Naive thymus-derived CD8-positive, alpha-beta T cell (primary cell): Measurements from ENCODE around the gene ELOVL2. TPM values are rescaled to one million over a fixed set of nuclear protein-coding genes. Genes with fewer than 3 reads are reported as not detected.

Experiments used
- ATAC-seq, 2 donors: fragments of 150-1000 bp; cut with Tn5 transposase in 1 of 2; sonication (Bioruptor Pico), chemical (Tn5 transposase) in 1 of 2; 1 replicate in 1 of 2; 2 replicates in 1 of 2; pipeline ENCODE4 v1.10.0; 2021; ENCODE audit warnings: mild to moderate bottlenecking in 2 of 2, moderate library complexity in 2 of 2
- POLR2A ChIA-PET: fragments of 350-600 bp; sonication (Branson Sonifier 250); formaldehyde crosslinking; loops from one replicate; lab custom pipeline; 2021; ENCODE audit warnings: antibody characterized with exemption; lab: Charles Lee
- DNase-seq, 10 donors: peaks; one replicate each; pipeline versions ENCODE4 v3.0.0 to v3.0.0-alpha.2; 2020 to 2022
- H3K27ac Mint-ChIP-seq, 10 donors: one replicate each; pipeline ENCODE4 v1.8.0; 2020 to 2022; ENCODE audit warnings: mild to moderate bottlenecking in 10 of 10, mixed read lengths in 10 of 10, moderate library complexity in 4 of 10, inconsistent platforms in 1 of 10
- H3K27me3 Mint-ChIP-seq, 5 donors: one replicate each; pipeline ENCODE4 v1.8.0; 2021 to 2022; ENCODE audit warnings: mixed read lengths in 5 of 5
- H3K36me3 Mint-ChIP-seq, 3 donors: one replicate each; pipeline ENCODE4 v1.8.0; 2020 to 2022; ENCODE audit warnings: mixed read lengths in 3 of 3, mild to moderate bottlenecking in 2 of 3, inconsistent platforms in 1 of 3
- H3K4me1 Mint-ChIP-seq, 4 donors: one replicate each; pipeline ENCODE4 v1.8.0; 2021 to 2022; ENCODE audit warnings: mixed read lengths in 4 of 4
- H3K4me3 Mint-ChIP-seq, 10 donors: one replicate each; pipeline ENCODE4 v1.8.0; 2020 to 2022; ENCODE audit warnings: mild to moderate bottlenecking in 10 of 10, mixed read lengths in 10 of 10, moderate library complexity in 6 of 10, inconsistent platforms in 1 of 10
- H3K9me3 Mint-ChIP-seq, 9 donors: one replicate each; pipeline ENCODE4 v1.8.0; 2020 to 2022; ENCODE audit warnings: mixed read lengths in 9 of 9, mild to moderate bottlenecking in 3 of 9, inconsistent platforms in 1 of 9, moderate library complexity in 1 of 9
- polyA plus RNA-seq, 3 donors: library from polyadenylated mRNA; unstranded; fragments of 300-500 nt; fragmentation: Illumina TruSeq; gene quantifications; one replicate each; pipeline ENCODE4 v1.2.3, GENCODE V29; 2021
- total RNA-seq, 8 experiments: library from RNA in 2 of 8; stranded (reverse) in 2 of 8; gene quantifications; one replicate each; pipeline ENCODE4 v1.2.3 and lab custom pipeline; 2021 to 2026

ELOVL2 gene
- total and polyA plus RNA-seq, 5 experiments from 2014 or later = not detected

DNA sequence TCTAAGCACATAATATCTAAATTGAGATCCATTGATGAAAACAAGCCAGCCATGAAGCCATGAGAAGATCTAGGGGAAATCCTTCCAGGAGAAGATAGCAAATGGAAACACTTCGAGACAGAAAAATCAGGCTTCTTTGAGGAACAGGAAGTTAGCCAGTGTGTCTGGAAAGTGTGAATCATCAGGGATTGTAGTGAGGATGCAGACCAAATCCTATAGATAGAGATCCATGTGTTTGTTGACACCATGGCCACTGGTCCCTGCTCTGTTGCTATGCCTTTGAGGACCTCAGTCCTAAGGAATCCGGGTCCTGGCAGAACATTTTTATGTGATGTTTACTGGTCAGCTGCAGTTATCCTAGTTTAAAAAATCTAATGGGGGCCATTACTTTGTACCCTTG lies 6.6 kb upstream of the ELOVL2 start:
- Mint-ChIP-seq H3K9me3 (no peaks in the 10 kb centered on the region), H3K36me3 (no peaks in the 10 kb centered on the region), H3K27ac (no peak overlapping the region), H3K27me3 (peaks cover 29 to 60% (median 48%) of the 10 kb centered on the region in 5 donors), H3K4me3 (no peak overlapping the region), H3K4me1 (no peaks in the 10 kb centered on the region)
- DNase-seq (no peak), ATAC-seq (no peak)
- POLR2A ChIA-PET = no interaction called here

GRCh38 chr6:11044712-11045167 lies 635 bp upstream of the ELOVL2 start:
- ATAC-seq = no peak
- H3K4me1 Mint-ChIP-seq = peaks cover 6 to 16% (median 13%) of the 10 kb centered on the region in 4 donors
- POLR2A ChIA-PET = no interaction called here
- peaks cover 0 to 4% (median 0%) of the 10 kb centered on the region in 9 donors for H3K9me3 Mint-ChIP-seq
- peaks cover 0 to 8% (median 4%) of the 10 kb centered on the region in 3 donors for H3K36me3 Mint-ChIP-seq
- no peak overlapping the region for H3K27ac Mint-ChIP-seq
- H3K4me3 Mint-ChIP-seq = peak overlapping the region; percentile 67 to 83 (median 76)
- H3K27me3 Mint-ChIP-seq = peaks cover 47 to 73% (median 65%) of the 10 kb centered on the region in 5 donors
- DNase-seq = no peak

DNA sequence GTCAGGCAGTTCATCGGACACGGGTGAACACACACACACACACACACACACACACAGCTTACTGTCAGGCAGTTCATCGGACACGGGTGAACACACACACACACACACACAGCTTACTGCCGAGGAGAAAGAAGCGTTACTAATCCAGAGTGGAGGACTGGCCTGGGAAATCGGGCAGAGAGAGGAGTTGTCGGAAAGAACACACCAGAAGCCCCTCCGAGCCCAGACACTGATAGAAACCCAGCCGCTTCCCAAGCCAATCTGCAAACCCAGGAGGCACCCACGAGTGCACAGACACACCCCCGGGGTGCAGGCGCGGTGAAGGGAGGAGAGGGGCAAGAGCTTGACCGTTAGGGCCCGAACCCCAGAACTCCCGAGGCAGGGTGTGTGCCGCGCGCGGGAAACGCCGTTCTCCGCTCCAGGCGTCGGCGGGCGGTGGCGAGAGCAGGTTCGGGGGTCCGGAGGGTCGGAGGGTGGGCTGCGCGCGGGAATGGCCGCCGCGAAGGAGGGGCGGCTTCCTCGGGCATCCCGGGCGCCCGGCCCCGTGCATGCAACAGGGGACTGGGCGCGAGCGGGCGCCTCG lies 636 bp downstream of the ELOVL2 start:
- DNase-seq (peak in 2 of 10 donors; percentile 6 to 7), ATAC-seq (peak in 1 of 2 donors; percentile 21)
- Mint-ChIP-seq H3K4me1 (peaks cover 6 to 16% (median 13%) of the 10 kb centered on the region in 4 donors), H3K9me3 (peaks cover 0 to 4% (median 0%) of the 10 kb centered on the region in 9 donors), H3K27me3 (peaks cover 42 to 71% (median 63%) of the 10 kb centered on the region in 5 donors), H3K4me3 (peak overlapping the region; percentile 45 to 89 (median 70)), H3K36me3 (peaks cover 0 to 8% (median 4%) of the 10 kb centered on the region in 3 donors), H3K27ac (no peak overlapping the region)
- POLR2A ChIA-PET = no interaction called here

- H3K4me1 Mint-ChIP-seq = peaks cover 6 to 16% (median 13%) of the 10 kb centered on the region in 4 donors
- peak overlapping the region in 1 of 10 donors; percentile 15 for H3K27ac Mint-ChIP-seq
- peaks cover 39 to 65% (median 59%) of the 10 kb centered on the region in 5 donors for H3K27me3 Mint-ChIP-seq
- DNase-seq (peak in 1 of 10 donors; percentile 2), ATAC-seq (no peak)
- POLR2A ChIA-PET = no interaction called here
- H3K9me3 Mint-ChIP-seq = peaks cover 0 to 4% (median 0%) of the 10 kb centered on the region in 9 donors
- peaks cover 0 to 8% (median 4%) of the 10 kb centered on the region in 3 donors for H3K36me3 Mint-ChIP-seq
- peak overlapping the region; percentile 45 to 89 (median 70) for H3K4me3 Mint-ChIP-seq
Measured at GRCh38 chr6:11042750-11043377, 1.2 kb downstream of the ELOVL2 start.

GRCh38 chr6:11042025-11042749 lies 1.9 kb downstream of the ELOVL2 start:
- Mint-ChIP-seq H3K27ac (no peak overlapping the region), H3K27me3 (peaks cover 40 to 63% (median 55%) of the 10 kb centered on the region in 5 donors), H3K4me3 (peak overlapping the region in 6 of 10 donors; percentile 7 to 75 (median 28)), H3K36me3 (peaks cover 0 to 8% (median 4%) of the 10 kb centered on the region in 3 donors), H3K9me3 (peaks cover 0 to 4% (median 0%) of the 10 kb centered on the region in 9 donors), H3K4me1 (peaks cover 6 to 16% (median 13%) of the 10 kb centered on the region in 4 donors)
- DNase-seq (no peak), ATAC-seq (no peak)
- POLR2A ChIA-PET = no interaction called here

DNA sequence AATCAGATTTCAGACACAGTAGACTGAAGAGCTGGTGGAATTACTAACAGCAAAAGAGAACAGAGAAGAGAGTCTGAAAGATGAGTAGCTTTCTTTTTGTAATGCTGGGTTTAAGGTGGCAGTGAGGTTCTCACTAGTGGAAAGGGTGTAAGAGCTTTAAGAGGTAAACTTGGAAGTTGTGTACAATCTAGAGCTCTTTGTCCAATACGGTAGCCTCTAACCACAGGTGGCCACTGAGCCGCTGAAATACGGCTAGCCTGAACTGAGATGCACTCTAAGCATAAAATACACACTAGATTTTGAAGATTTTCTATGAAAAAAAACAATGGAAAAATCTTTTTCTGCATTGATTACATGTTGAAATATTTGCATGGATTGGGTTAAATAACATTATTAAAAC lies 4.0 kb downstream of the ELOVL2 start:
- Mint-ChIP-seq H3K9me3 (peaks cover 0 to 4% (median 0%) of the 10 kb centered on the region in 9 donors), H3K27ac (no peak overlapping the region), H3K4me3 (no peak overlapping the region), H3K27me3 (peaks cover 40 to 64% (median 55%) of the 10 kb centered on the region in 5 donors), H3K36me3 (peaks cover 0 to 8% (median 4%) of the 10 kb centered on the region in 3 donors), H3K4me1 (peaks cover 6 to 16% (median 13%) of the 10 kb centered on the region in 4 donors)
- no peak for DNase-seq
- POLR2A ChIA-PET = no interaction called here
- no peak for ATAC-seq

DNA sequence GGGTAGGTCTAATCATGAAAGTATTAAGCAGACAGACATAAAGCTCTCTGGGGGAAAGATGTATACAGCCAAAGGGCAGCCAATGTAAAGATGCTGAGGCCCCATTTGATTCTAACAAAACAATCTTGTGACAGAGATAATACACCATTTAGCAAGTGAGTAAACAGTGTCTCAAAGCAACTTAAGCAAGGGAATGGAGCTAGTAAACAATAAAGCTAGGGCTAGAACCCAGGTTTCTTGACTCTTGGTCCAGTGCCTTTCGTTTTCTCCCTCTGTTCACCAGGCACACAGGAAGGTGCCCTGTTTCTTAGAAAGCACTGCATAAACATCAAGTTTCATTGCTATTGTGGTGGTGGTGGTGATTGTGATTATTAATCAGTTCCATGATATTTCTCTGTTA lies 5.1 kb downstream of the ELOVL2 start:
- Mint-ChIP-seq H3K4me1 (peaks cover 6 to 10% (median 8%) of the 10 kb centered on the region in 4 donors), H3K27me3 (peaks cover 38 to 61% (median 55%) of the 10 kb centered on the region in 5 donors), H3K4me3 (no peak overlapping the region), H3K27ac (no peak overlapping the region), H3K36me3 (peaks cover 0 to 8% (median 0%) of the 10 kb centered on the region in 3 donors), H3K9me3 (no peaks in the 10 kb centered on the region)
- POLR2A ChIA-PET = no interaction called here
- DNase-seq (no peak), ATAC-seq (no peak)

DNA sequence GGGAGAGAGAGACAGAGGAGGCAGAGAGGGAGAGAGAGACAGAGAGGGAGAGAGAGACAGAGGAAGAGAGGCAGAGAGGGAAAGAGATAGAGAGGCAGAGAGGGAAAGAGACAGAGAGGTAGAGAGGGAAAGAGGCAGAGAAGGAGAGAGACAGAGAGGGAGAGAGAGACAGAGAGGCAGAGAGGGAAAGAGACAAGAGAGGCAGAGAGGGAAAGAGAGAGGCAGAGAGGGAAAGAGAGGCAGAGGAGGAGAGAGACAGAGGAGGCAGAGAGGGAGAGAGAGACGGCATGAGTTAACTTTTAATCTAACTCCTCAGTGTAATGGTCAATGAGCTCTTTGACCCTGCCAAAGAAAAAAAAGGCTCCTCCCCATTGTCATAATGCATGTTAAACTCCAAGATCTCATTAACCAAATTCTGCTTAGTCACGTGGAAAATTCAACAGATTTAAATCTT lies 7.1 kb downstream of the ELOVL2 start:
- Mint-ChIP-seq H3K36me3 (no peaks in the 10 kb centered on the region), H3K4me3 (no peak overlapping the region), H3K27me3 (peaks cover 34 to 53% (median 44%) of the 10 kb centered on the region in 5 donors), H3K4me1 (no peaks in the 10 kb centered on the region), H3K9me3 (no peaks in the 10 kb centered on the region), H3K27ac (no peak overlapping the region)
- DNase-seq (no peak), ATAC-seq (no peak)
- POLR2A ChIA-PET = no interaction called here

DNA sequence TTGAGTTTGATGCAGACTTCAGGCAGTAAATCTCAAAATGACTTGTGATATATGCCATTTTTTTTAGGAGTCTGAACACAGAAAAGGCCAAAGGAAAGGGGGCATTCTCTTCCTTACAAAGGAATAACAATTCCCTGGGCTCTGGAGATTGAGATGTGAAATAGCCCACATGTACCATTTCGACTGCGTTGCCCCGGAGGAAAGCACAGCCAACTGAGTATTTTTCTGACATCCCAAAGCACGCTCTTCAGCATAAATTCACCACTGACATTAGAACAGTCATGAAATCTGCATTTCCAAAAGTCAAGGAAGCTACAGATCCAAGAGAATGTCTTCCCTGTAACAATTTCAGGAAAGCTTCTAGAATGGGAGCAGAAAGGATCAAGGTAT lies 7.8 kb downstream of the ELOVL2 start:
- POLR2A ChIA-PET = no interaction called here
- ATAC-seq (no peak), DNase-seq (no peak)
- H3K36me3 Mint-ChIP-seq = no peaks in the 10 kb centered on the region
- peaks cover 31 to 53% (median 43%) of the 10 kb centered on the region in 5 donors for H3K27me3 Mint-ChIP-seq
- no peak overlapping the region for H3K4me3 Mint-ChIP-seq
- no peaks in the 10 kb centered on the region for H3K9me3 Mint-ChIP-seq
- H3K4me1 Mint-ChIP-seq = no peaks in the 10 kb centered on the region
- H3K27ac Mint-ChIP-seq = no peak overlapping the region

DNA sequence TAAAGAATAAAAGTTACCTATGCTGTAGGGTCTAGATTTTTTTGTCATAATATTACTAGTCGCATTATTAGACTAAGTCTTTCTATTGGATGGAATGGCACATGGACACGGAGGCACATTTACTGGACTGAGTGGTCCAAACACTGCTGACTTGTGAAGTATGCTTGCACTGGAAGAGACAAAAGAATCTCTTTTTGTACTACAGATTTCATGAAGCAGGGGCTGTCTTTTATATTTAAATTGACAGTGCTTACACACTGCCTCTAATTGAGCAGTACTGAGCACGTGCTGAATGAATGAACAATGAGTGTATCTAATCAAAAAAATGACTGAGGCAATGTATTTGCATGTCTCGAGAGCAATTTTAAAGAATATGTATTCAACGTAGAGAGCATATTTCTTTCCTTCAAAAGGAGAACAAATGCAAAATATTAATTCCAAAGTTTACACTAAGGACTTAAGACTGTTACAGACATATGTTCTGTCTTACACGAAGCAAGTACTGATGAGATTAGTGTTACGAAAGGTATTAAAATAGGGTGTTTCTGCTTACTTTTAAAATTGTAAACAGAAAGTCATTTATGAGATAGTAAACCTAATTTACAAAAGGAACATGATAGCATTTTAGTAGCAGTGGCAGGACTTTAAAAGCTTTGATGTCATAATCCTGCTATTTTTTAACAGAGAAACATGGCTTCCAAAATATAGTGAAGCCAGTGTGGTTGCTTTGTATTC lies 8.3 kb downstream of the ELOVL2 start:
- ATAC-seq (no peak), DNase-seq (no peak)
- POLR2A ChIA-PET = no interaction called here
- no peaks in the 10 kb centered on the region for H3K9me3 Mint-ChIP-seq
- H3K27ac Mint-ChIP-seq = no peak overlapping the region
- H3K27me3 Mint-ChIP-seq = peaks cover 30 to 51% (median 42%) of the 10 kb centered on the region in 5 donors
- no peaks in the 10 kb centered on the region for H3K36me3 Mint-ChIP-seq
- no peak overlapping the region for H3K4me3 Mint-ChIP-seq
- no peaks in the 10 kb centered on the region for H3K4me1 Mint-ChIP-seq

DNA sequence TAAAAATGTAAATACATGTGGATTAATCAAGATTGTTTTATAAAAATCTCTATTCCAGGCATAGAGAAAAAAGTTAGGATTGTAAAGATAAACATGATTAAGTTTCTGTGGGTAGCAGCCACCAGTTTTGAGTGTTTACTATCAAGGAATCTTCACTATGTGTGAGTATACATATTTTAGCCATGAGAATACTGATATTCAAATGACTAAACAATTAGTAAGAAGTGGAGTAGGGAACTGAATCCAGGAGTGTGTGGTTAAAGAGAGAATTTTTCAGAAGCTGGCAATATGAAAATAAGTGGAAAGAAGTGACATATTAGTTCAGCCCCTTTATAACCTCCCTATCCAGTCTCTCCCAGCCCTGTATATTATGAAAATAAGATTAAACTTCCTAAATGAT lies 10.3 kb downstream of the ELOVL2 start:
- Mint-ChIP-seq H3K9me3 (no peaks in the 10 kb centered on the region), H3K4me3 (no peak overlapping the region), H3K27ac (no peak overlapping the region), H3K27me3 (peaks cover 28 to 40% (median 33%) of the 10 kb centered on the region in 5 donors), H3K36me3 (no peaks in the 10 kb centered on the region), H3K4me1 (no peaks in the 10 kb centered on the region)
- ATAC-seq = no peak
- POLR2A ChIA-PET = no interaction called here
- no peak for DNase-seq

DNA sequence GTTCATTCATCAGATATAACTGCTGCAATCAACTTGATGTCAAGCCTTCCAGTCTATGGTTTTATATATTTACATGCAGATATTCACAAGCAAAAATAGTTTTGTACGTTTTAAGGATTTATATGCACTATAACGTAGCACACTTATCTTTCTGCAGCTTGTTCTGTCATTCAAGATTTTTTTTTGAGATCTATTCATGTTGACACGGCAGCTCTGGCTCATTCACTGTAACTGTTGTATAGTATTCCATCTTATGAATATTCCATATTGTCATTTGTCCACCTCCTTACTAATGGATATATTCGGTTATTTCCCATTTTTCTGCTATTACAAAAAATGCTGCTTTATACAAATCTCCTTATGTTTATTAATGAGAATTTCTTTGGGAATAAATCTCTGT lies 13.2 kb downstream of the ELOVL2 start:
- ATAC-seq (no peak), DNase-seq (no peak)
- Mint-ChIP-seq H3K27me3 (peaks cover 28 to 43% (median 41%) of the 10 kb centered on the region in 5 donors), H3K4me1 (no peaks in the 10 kb centered on the region), H3K36me3 (no peaks in the 10 kb centered on the region), H3K27ac (no peak overlapping the region), H3K4me3 (no peak overlapping the region), H3K9me3 (no peaks in the 10 kb centered on the region)
- POLR2A ChIA-PET = no interaction called here
